AG08396 (cell line): ENCODE data around the gene DCUN1D2.
"Not testable (repeated sequence)": the region's sequence is repeated elsewhere in the genome, so short reads cannot be mapped to it uniquely, and the experiment has no call there.

Experiments
- DNase-seq: peaks from one replicate; pipeline ENCODE4 v3.0.0; 2012; ENCODE audit warnings: low spot score, mixed read lengths

The DCUN1D2 gene

DNA sequence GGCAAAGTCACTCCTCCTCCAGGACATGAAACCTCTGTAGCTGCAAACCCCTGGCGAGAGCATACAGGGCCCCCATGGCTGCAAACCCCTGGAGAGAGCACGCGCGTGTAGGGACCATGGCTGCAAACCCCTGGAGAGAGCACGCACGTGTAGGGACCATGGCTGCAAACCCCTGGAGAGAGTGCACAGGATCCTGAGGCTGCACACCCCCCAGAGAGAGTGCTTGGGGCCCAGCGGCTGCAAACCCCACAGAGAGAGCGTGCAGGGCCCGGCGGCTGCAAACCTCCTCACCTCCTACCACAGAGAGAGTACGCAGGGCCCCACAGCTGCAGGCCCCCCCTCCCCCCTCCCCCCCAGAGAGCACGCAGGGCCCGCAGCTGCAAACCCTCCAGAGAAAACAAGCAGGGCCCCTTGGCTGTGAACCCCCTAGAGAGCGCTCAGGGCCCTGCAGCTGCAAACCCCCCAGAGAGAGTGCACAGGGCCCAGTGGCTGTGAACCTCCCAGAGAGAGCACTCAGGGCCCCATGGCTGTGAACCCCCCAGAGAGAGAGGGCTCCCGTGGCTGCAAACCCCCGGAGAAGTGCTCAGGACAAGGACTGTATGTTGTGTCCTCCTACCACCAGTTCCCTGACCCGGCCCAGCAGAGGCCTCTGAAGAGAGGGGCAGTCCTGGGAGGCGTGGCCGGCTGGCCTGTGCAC is 44.6 kb downstream of the DCUN1D2 start:
- no peak for DNase-seq

DNA sequence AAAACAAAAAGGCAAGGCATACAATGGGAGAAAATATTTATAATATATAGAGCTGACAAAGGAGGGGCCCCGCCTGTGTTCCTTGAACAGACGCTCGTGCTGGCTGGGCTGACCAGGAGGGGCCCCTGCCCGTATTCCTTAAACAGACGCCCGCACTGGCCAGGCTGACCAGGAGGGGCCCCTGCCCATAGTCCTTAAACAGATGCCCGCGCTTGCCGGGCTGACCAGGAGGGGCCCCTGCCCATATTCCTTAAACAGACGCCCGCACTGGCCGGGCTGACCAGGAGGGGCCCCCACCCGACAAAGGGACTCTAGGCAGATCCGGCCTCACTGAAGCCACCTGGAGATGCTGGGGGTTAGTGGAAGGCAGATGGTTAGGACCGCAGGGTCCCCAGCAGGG is 46.5 kb downstream of the DCUN1D2 start:
- no peak for DNase-seq

DNA sequence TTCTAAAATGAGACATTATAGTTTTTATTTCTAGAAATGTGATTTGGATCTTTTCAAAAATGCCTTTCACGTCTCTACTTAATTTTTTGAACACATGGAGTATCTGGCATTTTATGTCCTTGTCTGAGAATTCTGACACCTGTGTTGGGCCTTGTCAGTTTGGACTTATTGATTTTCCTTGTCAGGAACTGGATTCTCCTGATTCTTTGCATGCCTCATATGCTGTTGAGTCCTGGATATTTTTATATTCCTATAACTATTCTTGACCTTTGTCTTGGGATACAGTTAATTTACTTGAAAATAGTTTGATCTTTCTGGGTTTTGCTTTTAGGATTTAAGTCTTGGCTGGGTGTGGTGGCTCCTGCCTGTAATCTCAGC is 47.5 kb downstream of the DCUN1D2 start:
- no peak for DNase-seq

GRCh38 chr13:113442354-113442984 is 48.0 kb downstream of the DCUN1D2 start:
- no peak for DNase-seq

GRCh38 chr13:113441661-113442060 is 48.9 kb downstream of the DCUN1D2 start:
- DNase-seq, result no peak

GRCh38 chr13:113437408-113438010 is 53.0 kb downstream of the DCUN1D2 start:
- peak; percentile 54 for DNase-seq

DNA sequence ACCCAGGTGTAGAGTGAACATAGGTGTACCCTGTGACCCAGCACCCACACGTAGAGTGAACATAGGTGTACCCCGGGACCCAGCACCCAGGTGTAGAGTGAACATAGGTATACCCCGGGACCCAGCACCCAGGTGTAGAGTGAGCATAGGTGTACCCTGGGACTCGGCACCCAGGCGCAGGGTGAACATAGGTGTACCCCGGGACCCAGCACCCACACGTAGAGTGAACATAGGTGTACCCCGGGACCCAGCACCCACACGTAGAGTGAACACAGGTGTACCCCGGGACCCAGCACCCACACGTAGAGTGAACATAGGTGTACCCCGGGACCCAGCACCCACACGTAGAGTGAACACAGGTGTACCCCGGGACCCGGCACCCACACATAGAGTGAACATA is 53.6 kb downstream of the DCUN1D2 start:
- DNase-seq, result not testable (repeated sequence)

GRCh38 chr13:113435907-113436306 is 54.6 kb downstream of the DCUN1D2 start:
- DNase-seq, result not testable (repeated sequence)

GRCh38 chr13:113433391-113433916 is 57.1 kb downstream of the DCUN1D2 start:
- no peak for DNase-seq

DNA sequence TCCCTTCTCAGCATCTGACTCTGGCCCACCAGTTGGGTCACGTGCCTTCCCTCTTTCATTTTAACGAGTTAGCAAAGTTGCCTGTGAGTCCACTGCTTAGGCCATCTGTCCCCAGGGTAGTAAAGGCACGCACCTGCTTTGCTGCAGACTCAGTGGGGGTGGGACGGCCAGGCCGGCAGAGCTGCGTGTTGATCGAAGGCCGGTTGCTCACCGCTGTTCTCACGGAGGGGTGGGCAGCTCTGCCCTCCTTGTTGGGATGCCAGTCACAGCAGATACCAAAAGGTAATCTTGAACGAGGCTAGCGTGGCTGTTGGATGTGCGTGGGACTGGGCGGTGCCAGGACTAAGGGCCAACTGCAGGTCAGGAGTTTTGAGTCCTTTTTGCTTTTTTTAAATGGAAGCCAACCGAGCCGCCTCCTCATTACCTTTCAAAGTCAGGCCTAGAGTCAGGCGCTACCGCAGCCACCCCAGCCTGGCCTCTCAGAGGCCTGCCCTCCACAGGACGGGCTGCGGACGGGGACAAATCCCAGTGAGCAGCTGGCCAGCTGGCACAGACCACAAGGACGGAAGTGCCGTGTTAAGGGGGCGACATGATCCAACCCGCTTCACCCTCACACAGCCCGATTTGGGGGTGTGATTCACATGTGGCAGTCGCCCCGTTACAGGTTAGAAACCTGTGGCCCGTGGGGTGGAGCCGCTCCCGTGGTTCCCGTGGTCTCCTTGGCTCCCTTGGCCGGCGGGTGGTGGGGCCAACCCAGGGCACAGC is 57.8 kb downstream of the DCUN1D2 start:
- DNase-seq, result no peak

DNA sequence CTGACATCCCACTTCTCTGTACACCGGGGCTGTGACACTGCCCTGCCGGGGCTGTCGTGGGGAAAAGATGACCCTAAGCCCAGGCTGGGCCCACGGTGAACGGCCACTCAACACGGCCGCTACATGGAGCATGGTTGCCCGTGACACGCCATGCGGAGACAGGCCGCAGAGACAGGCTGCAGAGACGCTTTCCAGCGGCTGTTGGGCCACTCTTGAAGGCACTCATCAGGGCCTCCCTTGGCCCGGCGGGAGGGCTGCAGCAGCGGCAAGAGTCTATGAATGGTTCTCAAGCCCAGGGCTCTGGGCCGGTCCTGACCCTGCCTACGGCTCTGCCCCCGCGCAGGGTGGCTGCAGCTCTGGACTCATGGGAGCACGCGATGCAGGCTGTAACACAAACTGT is 59.3 kb downstream of the DCUN1D2 start:
- DNase-seq, result no peak

- DNase-seq, result no peak
These were observed 60.0 kb downstream of the DCUN1D2 start for GRCh38 chr13:113430378-113431110.

- DNase-seq, result no peak
These were observed 60.9 kb downstream of the DCUN1D2 start for GRCh38 chr13:113429608-113429985.

GRCh38 chr13:113428871-113429607 is 61.5 kb downstream of the DCUN1D2 start:
- no peak for DNase-seq

- no peak for DNase-seq
These were observed 62.0 kb downstream of the DCUN1D2 start for GRCh38 chr13:113428469-113428865.

DNA sequence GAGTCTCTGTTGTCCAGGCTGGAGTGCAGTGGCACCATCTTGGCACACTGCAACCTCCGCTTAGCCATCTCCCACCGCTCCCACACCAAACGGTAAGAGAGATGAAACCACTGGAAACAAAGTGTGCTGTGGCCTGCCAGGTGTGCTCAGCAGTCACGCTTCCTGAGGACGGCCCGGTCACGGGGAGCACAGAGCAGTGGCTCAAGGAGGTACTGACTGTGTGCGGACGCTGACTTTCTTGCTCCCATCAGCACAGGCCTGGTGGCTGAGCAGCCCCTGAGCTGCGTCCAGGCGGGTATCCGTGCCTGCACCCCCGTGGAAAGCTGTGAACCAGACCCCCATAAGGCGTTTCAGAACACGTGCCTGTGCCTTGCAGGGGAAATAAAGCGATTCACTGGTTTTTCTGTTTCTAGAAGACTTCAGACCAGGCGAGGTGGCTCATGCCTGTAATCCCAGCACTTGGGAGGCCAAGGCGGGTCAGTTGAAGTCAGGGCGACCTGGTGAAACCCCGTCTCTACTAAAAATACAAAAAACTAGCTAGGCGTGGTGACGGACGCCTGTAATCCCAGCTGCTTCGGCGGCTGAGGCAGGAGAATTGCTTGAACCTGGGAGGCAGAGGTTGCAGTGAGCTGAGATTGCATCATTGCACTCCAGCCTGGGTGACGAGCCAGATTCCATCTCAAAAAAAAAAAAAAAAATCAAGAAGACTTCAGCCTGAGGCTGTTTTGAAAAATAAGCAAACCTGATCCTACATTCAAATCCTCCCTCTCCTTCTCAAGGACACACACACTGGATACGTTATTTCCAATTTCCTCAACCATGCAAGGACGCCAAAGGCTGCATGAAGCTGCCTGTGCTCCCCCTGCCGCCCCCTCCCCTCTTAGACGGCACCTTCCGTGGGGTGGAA is 62.7 kb downstream of the DCUN1D2 start:
- DNase-seq, result no peak

DNA sequence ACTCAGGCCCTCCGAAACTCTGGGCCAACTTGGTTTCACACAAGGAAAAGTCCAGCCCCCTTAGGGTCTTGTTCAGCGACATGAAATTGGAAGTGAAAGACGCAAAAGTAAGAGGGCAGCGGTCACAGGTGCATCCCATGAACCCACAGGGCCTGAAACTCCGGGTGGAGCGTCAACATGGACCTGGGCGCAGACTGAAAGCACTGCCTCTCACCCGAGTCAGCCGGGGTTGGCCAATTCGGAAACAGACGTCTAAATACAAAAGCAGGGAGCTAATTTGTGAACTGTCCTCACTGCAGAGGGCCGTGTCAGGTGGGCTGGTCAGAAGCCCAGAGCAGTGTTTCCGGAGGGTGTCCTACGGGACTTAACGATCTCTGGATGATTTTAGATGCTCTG is 63.9 kb downstream of the DCUN1D2 start:
- no peak for DNase-seq

DNA sequence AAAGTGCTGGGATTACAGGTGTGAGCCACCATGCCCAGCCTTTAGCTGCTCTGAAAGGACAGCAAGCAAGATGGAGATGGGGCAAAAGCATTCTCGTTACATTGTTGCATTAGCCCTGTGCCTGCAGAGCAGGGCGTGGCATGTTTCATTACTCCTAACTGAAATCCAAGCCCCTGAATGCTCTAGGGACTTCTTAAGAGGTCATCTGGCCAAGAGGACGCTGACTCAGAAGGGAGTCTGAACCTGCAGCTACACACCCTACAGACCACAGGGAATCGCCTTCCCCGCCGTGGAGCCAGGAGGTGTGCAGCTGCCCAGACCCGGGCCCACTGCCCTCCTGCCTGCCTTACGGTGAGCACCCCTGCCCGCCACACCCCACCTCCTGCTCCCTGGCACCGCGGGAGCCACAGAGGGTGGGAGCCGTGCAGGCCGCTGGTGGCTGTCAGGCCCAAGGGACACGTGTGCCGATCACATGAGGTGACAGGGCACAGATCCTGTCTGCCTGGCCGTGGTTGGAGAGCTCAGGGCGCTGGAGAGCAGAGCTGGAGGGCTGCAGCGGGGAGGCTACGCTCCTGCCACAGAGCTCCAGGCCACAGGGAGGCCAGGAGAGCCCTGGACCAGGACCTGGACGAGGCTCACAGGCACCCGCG is 64.4 kb downstream of the DCUN1D2 start:
- no peak for DNase-seq

GRCh38 chr13:113423520-113424163 is 66.9 kb downstream of the DCUN1D2 start:
- DNase-seq, result no peak
